Endodermal cell (in vitro differentiated cells): Measurements from ENCODE around the gene APOA5. TPM values are rescaled to one million over a fixed set of nuclear protein-coding genes. Genes with fewer than 3 reads are reported as not detected.

Experiments used
- DNase-seq: peaks from one replicate; pipeline ENCODE4 v3.0.0-alpha.2; 2017
- H3K27ac ChIP-seq: 2 replicates; pipeline ENCODE4 v1.5.1; 2013; ENCODE audit warnings: mild to moderate bottlenecking, low read depth, low read length, moderate library complexity
- H3K27me3 ChIP-seq: 2 replicates; pipeline ENCODE4 v1.6.1; 2013; ENCODE audit warnings: mild to moderate bottlenecking, low read length, moderate library complexity; ENCODE audit not compliant: insufficient read depth, control insufficient read depth, poor library complexity, severe bottlenecking
- H3K36me3 ChIP-seq: 2 replicates; pipeline ENCODE4 v1.7.0; 2013; ENCODE audit warnings: mild to moderate bottlenecking, low read length, moderate library complexity; ENCODE audit not compliant: control insufficient read depth, insufficient read depth
- H3K4me1 ChIP-seq: one replicate; pipeline ENCODE4 v1.7.0; 2013; ENCODE audit warnings: low read length; ENCODE audit not compliant: control insufficient read depth, insufficient read depth
- H3K4me3 ChIP-seq: 2 replicates; pipeline ENCODE4 v1.5.1; 2013; ENCODE audit warnings: mild to moderate bottlenecking, low read length, moderate library complexity
- H3K9ac ChIP-seq: 2 replicates; pipeline ENCODE4 v1.6.1; 2013; ENCODE audit warnings: mild to moderate bottlenecking, low read length, moderate library complexity; ENCODE audit not compliant: poor library complexity, severe bottlenecking; ENCODE audit errors: extremely low read depth
- H3K9me3 ChIP-seq: 2 replicates; pipeline ENCODE4 v1.6.1; 2013; ENCODE audit warnings: mild to moderate bottlenecking, low read length, moderate library complexity; ENCODE audit not compliant: control insufficient read depth
- H3K27ac Mint-ChIP-seq: 2 replicates; pipeline ENCODE4 v1.8.0; 2020; ENCODE audit warnings: mixed read lengths
- H3K27me3 Mint-ChIP-seq: 2 replicates; pipeline ENCODE4 v1.8.0; 2021; ENCODE audit warnings: mild to moderate bottlenecking, mixed read lengths; ENCODE audit not compliant: insufficient read depth
- H3K36me3 Mint-ChIP-seq: 2 replicates; pipeline ENCODE4 v1.8.0; 2020; ENCODE audit warnings: low read depth, mixed read lengths
- H3K4me1 Mint-ChIP-seq: 2 replicates; pipeline ENCODE4 v1.8.0; 2020; ENCODE audit warnings: mixed read lengths
- H3K4me3 Mint-ChIP-seq: 2 replicates; pipeline ENCODE4 v1.8.0; 2020; ENCODE audit warnings: mild to moderate bottlenecking, moderate library complexity, mixed read lengths
- H3K9me3 Mint-ChIP-seq: 2 replicates; pipeline ENCODE4 v1.8.0; 2020; ENCODE audit warnings: mild to moderate bottlenecking, mixed read lengths
- CTCF ChIP-seq: fragments of 200-600 bp; sonication (generic); conservative IDR thresholded peaks from 2 replicates; pipeline ENCODE4 v1.5.0; 2021; ENCODE audit warnings: antibody characterized with exemption, mild to moderate bottlenecking
- WGBS, 2 experiments: methylation state at CpG; one replicate each; pipeline versions ENCODE4 v1.1.5 to v1.1.7; 2013; ENCODE audit warnings: missing lambda C conversion rate in 2 of 2, mixed read lengths in 1 of 2; ENCODE audit not compliant: insufficient coverage in 1 of 2, insufficient read length in 1 of 2; 5-methylcytosine and 5-hydroxymethylcytosine counted together
- total RNA-seq, 2 donors: library from RNA; stranded (reverse); fragmentation: NEBNext Ultra II Directional in 1 of 2; extraction: Animal tissue kit (Norgen Biotek cat#: 25700) in 1 of 2; gene quantifications; 2 replicates in 1 of 2; 3 replicates in 1 of 2; pipeline ENCODE4 v1.2.1, GENCODE V29; 2021

APOA5 gene
- total RNA-seq, 2 donors from 2014 or later: not detected

DNA sequence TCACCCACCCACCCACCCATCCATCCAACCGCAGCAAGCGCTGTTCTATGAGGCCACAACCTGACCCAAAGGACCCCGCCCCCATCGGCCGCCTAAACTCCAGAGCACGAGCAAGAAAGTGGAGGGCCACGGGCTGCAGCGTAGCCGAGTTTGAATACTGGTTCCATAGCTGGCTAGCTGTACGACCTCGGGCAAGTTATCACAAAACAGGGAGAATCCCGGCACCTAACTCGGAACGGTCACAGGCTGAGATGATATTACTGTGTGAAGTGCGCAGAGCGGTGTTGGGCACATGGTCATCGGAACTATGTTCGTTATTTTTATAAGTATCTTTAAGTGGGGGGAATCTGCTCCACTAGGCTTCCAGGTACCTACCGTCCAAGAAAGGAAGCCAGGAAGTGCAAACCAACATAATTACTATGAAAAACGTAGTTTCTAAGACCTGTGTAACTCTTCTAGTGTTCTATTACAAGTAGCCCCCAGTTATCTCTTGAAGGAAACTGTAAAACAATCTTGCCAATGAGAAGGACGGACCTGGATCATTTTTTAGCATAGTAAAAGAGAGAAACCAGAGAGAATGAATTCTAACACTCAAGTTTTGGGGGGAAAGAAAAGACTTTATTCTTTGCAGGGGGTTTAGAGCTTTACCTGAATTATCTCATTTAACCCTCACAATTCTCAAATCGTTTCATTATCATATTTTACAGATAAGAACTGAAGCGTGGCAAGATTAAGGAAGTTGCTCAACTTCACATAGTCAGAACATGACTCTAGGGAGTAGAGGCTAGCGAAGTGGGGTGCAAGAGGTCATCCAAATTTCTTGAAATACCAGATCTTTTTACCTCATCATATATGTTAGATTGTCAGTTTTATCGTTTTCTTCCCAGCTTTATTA lies 18.2 kb downstream of the APOA5 start:
- H3K9ac ChIP-seq: no peak overlapping the region
- no peak for TF ChIP-seq CTCF
- Mint-ChIP-seq H3K9me3 (no peaks in the 10 kb centered on the region), H3K4me3 (peak overlapping the region; percentile 87), H3K36me3 (peaks cover 37% of the 10 kb centered on the region), H3K27ac (peak overlapping the region; percentile 99), H3K27me3 (no peaks in the 10 kb centered on the region), H3K4me1 (peaks cover 19% of the 10 kb centered on the region)
- H3K27me3 ChIP-seq: no peaks in the 10 kb centered on the region
- no peak overlapping the region for H3K27ac ChIP-seq
- 8 to 15% methylated on average over 7 to 24 of the region's 25 CpGs for WGBS, 2 experiments
- H3K4me3 ChIP-seq: peak overlapping the region; percentile 90
- H3K9me3 ChIP-seq: no peaks in the 10 kb centered on the region
- H3K4me1 ChIP-seq: no peaks in the 10 kb centered on the region
- DNase-seq: no peak
- peaks cover 39% of the 10 kb centered on the region for H3K36me3 ChIP-seq

DNA sequence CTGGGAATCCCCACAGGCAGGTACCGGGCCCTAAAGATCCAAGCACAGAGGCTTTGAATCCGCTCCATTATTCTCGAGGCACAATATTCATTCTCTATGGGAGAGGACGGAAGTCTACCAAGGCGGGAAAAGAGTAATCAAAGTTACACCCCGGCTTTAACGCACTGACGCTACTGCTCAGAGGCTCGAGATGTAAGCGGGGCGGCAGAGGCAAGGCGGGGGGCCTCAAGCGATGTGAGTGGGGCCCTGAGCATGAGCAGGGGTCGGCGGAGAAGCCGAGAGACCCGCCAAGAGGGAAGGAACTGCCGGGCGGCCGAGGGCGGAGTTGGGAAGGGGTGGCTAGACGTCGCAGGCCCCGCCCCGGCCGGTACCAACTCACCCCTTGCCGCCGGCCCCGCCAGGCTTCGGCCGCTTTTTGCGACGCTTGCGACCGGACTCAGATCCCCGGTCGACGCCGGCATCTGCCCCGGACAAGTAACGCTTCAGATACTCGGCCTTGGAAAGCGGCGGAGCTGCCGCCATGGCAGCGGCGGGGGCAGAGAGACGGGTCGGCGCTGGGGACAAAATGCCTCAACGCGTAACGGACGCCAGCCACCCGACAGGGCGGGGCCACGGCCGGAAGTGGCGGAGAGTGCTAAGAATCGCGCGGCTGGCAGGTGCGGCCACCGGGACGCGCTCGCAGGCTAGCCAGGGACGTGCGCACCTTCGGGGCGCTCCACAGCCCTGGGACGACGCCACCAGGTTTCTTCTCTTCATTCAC lies 19.1 kb downstream of the APOA5 start, which contains the start of gene BUD13:
TSS of gene BUD13 (minus strand) at position 545 of the 760 bp plus-strand sequence. CDS start at position 522, 23 bp downstream.
- WGBS, 2 experiments: 0% methylated on average over 22 to 73 of the region's 73 CpGs
- no peaks in the 10 kb centered on the region for H3K27me3 ChIP-seq
- no peak for TF ChIP-seq CTCF
- Mint-ChIP-seq H3K9me3 (no peaks in the 10 kb centered on the region), H3K27ac (peak within 1 kb of the TSS; percentile 99), H3K27me3 (no peaks in the 10 kb centered on the region), H3K4me1 (peaks cover 19% of the 10 kb centered on the region), H3K36me3 (peaks cover 31% of the 10 kb centered on the region), H3K4me3 (peak within 1 kb of the TSS; percentile 87)
- peak; percentile 97 for DNase-seq
- H3K36me3 ChIP-seq: peaks cover 37% of the 10 kb centered on the region
- peak within 1 kb of the TSS; percentile 76 for H3K27ac ChIP-seq
- peak within 1 kb of the TSS; percentile 91 for H3K4me3 ChIP-seq
- H3K4me1 ChIP-seq: no peaks in the 10 kb centered on the region
- H3K9ac ChIP-seq: peak within 1 kb of the TSS; percentile 75
- H3K9me3 ChIP-seq: no peaks in the 10 kb centered on the region

GRCh38 chr11:116771935-116772334 lies 19.7 kb downstream of the APOA5 start:
- Histone ChIP-seq H3K9me3 (no peaks in the 10 kb centered on the region), H3K27me3 (no peaks in the 10 kb centered on the region), H3K9ac (peak overlapping the region; percentile 75), H3K4me3 (peak overlapping the region; percentile 91), H3K27ac (peak overlapping the region; percentile 76), H3K36me3 (peaks cover 30% of the 10 kb centered on the region), H3K4me1 (no peaks in the 10 kb centered on the region)
- H3K4me1 Mint-ChIP-seq: peaks cover 19% of the 10 kb centered on the region
- no peak for DNase-seq
- no peaks in the 10 kb centered on the region for H3K9me3 Mint-ChIP-seq
- no peak for TF ChIP-seq CTCF
- H3K36me3 Mint-ChIP-seq: peaks cover 24% of the 10 kb centered on the region
- H3K27ac Mint-ChIP-seq: peak overlapping the region; percentile 99
- H3K27me3 Mint-ChIP-seq: no peaks in the 10 kb centered on the region
- peak overlapping the region; percentile 87 for H3K4me3 Mint-ChIP-seq
- 20 to 29% methylated on average over 1 to 2 of the region's 2 CpGs for WGBS, 2 experiments
